OCI-LY1 (cell line): ENCODE results near the gene PARP15.

Experiments
- H2AFZ ChIP-seq: fragments of 200-600 bp; sonication (generic), shearing (Covaris generic); 2 replicates; pipeline ENCODE4 v1.6.0; 2014; ENCODE audit warnings: antibody characterized with exemption, mild to moderate bottlenecking, low read length
- H3F3A ChIP-seq: fragments of 200-600 bp; sonication (generic), shearing (Covaris generic); 2 replicates; pipeline ENCODE4 v1.6.0; 2014; ENCODE audit warnings: mild to moderate bottlenecking, antibody characterized with exemption, low read length, moderate library complexity; ENCODE audit not compliant: insufficient read depth
- H3K27ac ChIP-seq: fragments of 200-600 bp; sonication (generic); 2 replicates; pipeline ENCODE4 v1.5.1; 2014; ENCODE audit warnings: low read length, mixed run types, mild to moderate bottlenecking, low read depth; ENCODE audit not compliant: poor library complexity, severe bottlenecking
- H3K27me3 ChIP-seq: fragments of 200-600 bp; sonication (generic); 2 replicates; pipeline ENCODE4 v1.6.0; 2014; ENCODE audit warnings: antibody characterized with exemption, mild to moderate bottlenecking, low read length, moderate library complexity; ENCODE audit not compliant: insufficient read depth
- H3K36me3 ChIP-seq: fragments of 200-600 bp; sonication (generic); 2 replicates; pipeline ENCODE4 v1.6.1; 2014; ENCODE audit warnings: mild to moderate bottlenecking, antibody characterized with exemption, low read length, moderate library complexity, mixed read lengths; ENCODE audit not compliant: insufficient read depth
- H3K4me1 ChIP-seq: fragments of 200-600 bp; sonication (generic); 2 replicates; pipeline ENCODE4 v1.5.1; 2014; ENCODE audit warnings: mild to moderate bottlenecking, low read length, moderate library complexity; ENCODE audit not compliant: insufficient read depth, severe bottlenecking
- H3K4me2 ChIP-seq: fragments of 200-600 bp; sonication (generic), shearing (Covaris generic); 2 replicates; pipeline ENCODE4 v1.6.1; 2014; ENCODE audit warnings: low read length
- H3K4me3 ChIP-seq: fragments of 200-600 bp; sonication (generic); 2 replicates; pipeline ENCODE4 v1.5.1; 2014; ENCODE audit warnings: low read length, low read depth, mild to moderate bottlenecking, mixed read lengths; ENCODE audit not compliant: poor library complexity, severe bottlenecking
- H3K79me2 ChIP-seq: fragments of 200-600 bp; shearing (Covaris generic); 2 replicates; pipeline ENCODE4 v1.6.1; 2016; ENCODE audit warnings: mixed run types, low read length, mixed read lengths; ENCODE audit not compliant: insufficient read depth
- H3K9ac ChIP-seq: fragments of 200-600 bp; sonication (generic), shearing (Covaris generic); 2 replicates; pipeline ENCODE4 v1.6.1; 2014; ENCODE audit warnings: mild to moderate bottlenecking, low read length, mixed read lengths
- H3K9me2 ChIP-seq: fragments of 200-600 bp; sonication (generic), shearing (Covaris generic); 2 replicates; pipeline ENCODE4 v1.6.1; 2014; ENCODE audit warnings: low read depth, mild to moderate bottlenecking, low read length, mixed read lengths
- H3K9me3 ChIP-seq: fragments of 200-600 bp; shearing (Covaris generic); 2 replicates; pipeline ENCODE4 v1.6.1; 2014; ENCODE audit warnings: low read length, mixed read lengths
- H4K20me1 ChIP-seq: fragments of 200-600 bp; sonication (generic), shearing (Covaris generic); 2 replicates; pipeline ENCODE4 v1.6.0; 2016; ENCODE audit warnings: mild to moderate bottlenecking, low read length; ENCODE audit not compliant: insufficient read depth
- CTCF ChIP-seq: fragments of 200-600 bp; sonication (generic), shearing (Covaris generic); IDR thresholded peaks from 2 replicates; pipeline ENCODE4 v1.5.1; 2017; ENCODE audit warnings: mild to moderate bottlenecking, antibody characterized with exemption, low read length, moderate library complexity, mixed read lengths
- EZH2 ChIP-seq: fragments of 200-600 bp; sonication (generic), shearing (Covaris generic); IDR thresholded peaks from 2 replicates; pipeline ENCODE4 v1.8.0; 2017; ENCODE audit warnings: borderline replicate concordance, mixed run types, mild to moderate bottlenecking, antibody characterized with exemption, low read length, moderate library complexity, mixed read lengths

The PARP15 gene

GRCh38 chr3:122687298-122687697 lies 109.8 kb downstream of the PARP15 start:
- Histone ChIP-seq H3K27ac (no peak overlapping the region), H3K9me2 (no peaks in the 10 kb centered on the region), H3K9ac (no peak overlapping the region), H3F3A (no peaks in the 10 kb centered on the region), H3K36me3 (no peaks in the 10 kb centered on the region), H3K27me3 (no peaks in the 10 kb centered on the region), H3K79me2 (no peaks in the 10 kb centered on the region), H2AFZ (no peak overlapping the region), H3K4me2 (no peak overlapping the region), H4K20me1 (no peaks in the 10 kb centered on the region), H3K9me3 (no peaks in the 10 kb centered on the region), H3K4me1 (no peaks in the 10 kb centered on the region), H3K4me3 (no peak overlapping the region)
- no peak for TF ChIP-seq CTCF
- TF ChIP-seq EZH2: no peak
